Urothelium cell line (cell line): ENCODE results near the gene ADAMTS12.
A peak's percentile ranks its signal among the peaks of the same experiment; 100 is the strongest.
"Not testable (repeated sequence)": the region's sequence is repeated elsewhere in the genome, so short reads cannot be mapped to it uniquely, and the experiment has no call there.

ENCODE experiments used
- DNase-seq: peaks from one replicate; pipeline ENCODE4 v3.0.0; 2011; ENCODE audit warnings: low spot score, mixed read lengths
- FAIRE-seq: peaks from 2 replicates; lab custom pipeline; 2011; peaks lifted over from hg19 to GRCh38; lab: Jason Lieb, UNC

Gene ADAMTS12

GRCh38 chr5:33891788-33892619 lies at the start of gene ADAMTS12:
ADAMTS12 (minus strand) TSS chr5:33891990; CDS start chr5:33891856, 134 bp downstream.
- DNase-seq (peak; percentile 86), FAIRE-seq (no peak)

GRCh38 chr5:33941090-33941489 lies 49.3 kb upstream of the ADAMTS12 start:
- DNase-seq (no peak), FAIRE-seq (no peak)

- no peak for FAIRE-seq
- DNase-seq: peak; percentile 34
These were observed 47.9 kb upstream of the ADAMTS12 start for GRCh38 chr5:33939556-33940262.

- DNase-seq (no peak), FAIRE-seq (no peak)
These were observed 47.1 kb upstream of the ADAMTS12 start for GRCh38 chr5:33938881-33939280.

GRCh38 chr5:33938507-33938796 lies 46.7 kb upstream of the ADAMTS12 start:
- DNase-seq: no peak
- FAIRE-seq: no peak

- DNase-seq (no peak), FAIRE-seq (no peak)
These were observed 46.1 kb upstream of the ADAMTS12 start for GRCh38 chr5:33937707-33938506.

- DNase-seq (no peak), FAIRE-seq (no peak)
These were observed 45.4 kb upstream of the ADAMTS12 start for GRCh38 chr5:33937017-33937706.

- no peak for FAIRE-seq
- no peak for DNase-seq
These were observed 44.7 kb upstream of the ADAMTS12 start, which contains the start of gene RXFP3 for GRCh38 chr5:33936381-33937016. RXFP3 (plus strand) TSS chr5:33936386; CDS start chr5:33936741, 355 bp downstream.

GRCh38 chr5:33936004-33936380 lies 44.2 kb upstream of the ADAMTS12 start:
- peak; percentile 62 for DNase-seq
- no peak for FAIRE-seq

- FAIRE-seq (no peak), DNase-seq (no peak)
These were observed 42.4 kb upstream of the ADAMTS12 start for GRCh38 chr5:33934176-33934575.

GRCh38 chr5:33933723-33934169 lies 42.0 kb upstream of the ADAMTS12 start:
- FAIRE-seq (no peak), DNase-seq (no peak)

GRCh38 chr5:33931136-33931535 lies 39.3 kb upstream of the ADAMTS12 start:
- DNase-seq: no peak
- FAIRE-seq: no peak

- FAIRE-seq (no peak), DNase-seq (no peak)
These were observed 38.3 kb upstream of the ADAMTS12 start for GRCh38 chr5:33929925-33930690.

- DNase-seq: no peak
- no peak for FAIRE-seq
These were observed 36.5 kb upstream of the ADAMTS12 start for GRCh38 chr5:33928283-33928682.

- DNase-seq: no peak
- no peak for FAIRE-seq
These were observed 35.9 kb upstream of the ADAMTS12 start for GRCh38 chr5:33927685-33928084.

GRCh38 chr5:33925278-33925677 lies 33.5 kb upstream of the ADAMTS12 start:
- FAIRE-seq: no peak
- DNase-seq: no peak

GRCh38 chr5:33921002-33921401 lies 29.2 kb upstream of the ADAMTS12 start:
- FAIRE-seq (no peak), DNase-seq (no peak)

GRCh38 chr5:33914844-33915243 lies 23.1 kb upstream of the ADAMTS12 start:
- FAIRE-seq, DNase-seq: not testable (repeated sequence)

GRCh38 chr5:33906248-33906647 lies 14.5 kb upstream of the ADAMTS12 start:
- FAIRE-seq, DNase-seq: not testable (repeated sequence)
